Ishikawa (cell line): ENCODE results near the gene CACNB3.

ENCODE experiments used
- CREB1 ChIP-seq: IDR thresholded peaks from 2 replicates; pipeline ENCODE4 v1.6.1; 2012; ENCODE audit warnings: low read depth
- EP300 ChIP-seq: IDR thresholded peaks from 2 replicates; pipeline ENCODE4 v1.6.1; 2012; ENCODE audit warnings: borderline replicate concordance
- MAX ChIP-seq: IDR thresholded peaks from 2 replicates; pipeline ENCODE4 v1.6.1; 2012
- RAD21 ChIP-seq: IDR thresholded peaks from 2 replicates; pipeline ENCODE4 v1.6.1; 2012; ENCODE audit warnings: low read depth
- REST ChIP-seq: IDR thresholded peaks from 2 replicates; pipeline ENCODE4 v1.6.1; 2012; ENCODE audit warnings: low read depth, mild to moderate bottlenecking
- TAF1 ChIP-seq: IDR thresholded peaks from 2 replicates; pipeline ENCODE4 v1.6.1; 2012; ENCODE audit warnings: low read depth, mild to moderate bottlenecking
- TCF12 ChIP-seq: IDR thresholded peaks from 2 replicates; pipeline ENCODE4 v1.6.1; 2012; ENCODE audit warnings: low read depth
- USF1 ChIP-seq: IDR thresholded peaks from 2 replicates; pipeline ENCODE4 v1.6.1; 2012
- ZBTB7A ChIP-seq: IDR thresholded peaks from 2 replicates; pipeline ENCODE4 v1.6.1; 2012; ENCODE audit warnings: low read depth

- no peak for TF ChIP-seq EP300
- TF ChIP-seq TCF12: no peak
- no peak for TF ChIP-seq RAD21
- TF ChIP-seq MAX: no peak
- no peak for TF ChIP-seq ZBTB7A
- TF ChIP-seq REST: no peak
- TF ChIP-seq USF1: no peak
- no peak for TF ChIP-seq TAF1
- TF ChIP-seq CREB1: no peak
Observed at GRCh38 chr12:48800971-48801370, 17.3 kb upstream of the CACNB3 start.
